Transverse colon (tissue), 4 donors: ENCODE measurements around the gene ZNF76. TPM values are rescaled to one million over a fixed set of nuclear protein-coding genes. Genes with fewer than 3 reads are reported as not detected.

Source experiments
- DNase-seq: peaks from one replicate; pipeline ENCODE4 v3.0.0-alpha.2; 2019
- H3K27ac ChIP-seq, 4 donors: fragments of 200-600 bp; sonication (generic); 2 replicates each; pipeline ENCODE4 v1.5.1; 2016 to 2018; ENCODE audit warnings: inconsistent platforms in 4 of 4
- H3K27me3 ChIP-seq: fragments of 200-600 bp; sonication (generic); 2 replicates; pipeline ENCODE4 v1.5.1; 2017; ENCODE audit warnings: inconsistent platforms
- H3K36me3 ChIP-seq, 4 donors: fragments of 200-600 bp; sonication (generic); 2 replicates each; pipeline ENCODE4 v1.5.1; 2017 to 2019; ENCODE audit warnings: inconsistent platforms in 4 of 4
- H3K4me1 ChIP-seq, 4 donors: fragments of 200-600 bp; sonication (generic); 2 replicates each; pipeline ENCODE4 v1.5.1; 2017 to 2020; ENCODE audit warnings: inconsistent platforms in 4 of 4
- H3K4me3 ChIP-seq, 4 donors: fragments of 200-600 bp; sonication (generic); 1 replicate in 1 of 4; 2 replicates in 3 of 4; pipeline versions ENCODE4 v1.5.1 to v1.6.1; 2017 to 2019; ENCODE audit warnings: inconsistent platforms in 4 of 4
- H3K9me3 ChIP-seq, 2 donors: fragments of 200-600 bp; sonication (generic); 2 replicates each; pipeline ENCODE4 v1.5.1; 2017 to 2019; ENCODE audit warnings: inconsistent platforms in 2 of 2
- EP300 ChIP-seq: sonication (generic); formaldehyde crosslinking; IDR thresholded peaks from one replicate; pipeline ENCODE4 v1.6.1; 2017; ENCODE audit warnings: antibody characterized with exemption, low read depth
- POLR2A ChIP-seq: fragments of 450-650 bp; IDR thresholded peaks from one replicate; pipeline ENCODE4 v1.6.1; 2016; ENCODE audit warnings: antibody characterized with exemption, mild to moderate bottlenecking, moderate library complexity
- POLR2AphosphoS5 ChIP-seq, 3 donors: sonication (generic); formaldehyde crosslinking; IDR thresholded peaks; one replicate each; pipeline ENCODE4 v1.6.1; 2016; ENCODE audit warnings: antibody characterized with exemption in 3 of 3
- WGBS, 2 donors: methylation state at CpG; one replicate each; pipeline ENCODE4 v1.1.5; 2018; ENCODE audit warnings: low coverage in 1 of 2; 5-methylcytosine and 5-hydroxymethylcytosine counted together
- in situ Hi-C, 4 donors: fragments of 200-750 bp; cut with MboI; loops; one replicate each; pipeline versions ENCODE4 v1.15.0 to v1.15.1; 2017; ENCODE audit warnings: low sequenced_read_pairs in 3 of 4, low pct_ligation_motif_present in 1 of 4, low pct_unique_long_range_greater_than_20kb in 1 of 4
- intact Hi-C: fragments of 100-400 bp; cut with DNase I; formaldehyde crosslinking; loops from one replicate; pipeline ENCODE4 v1.15.1; 2023; ENCODE audit warnings: low total_unique reads
- total RNA-seq, 4 donors: library from RNA; depleted of rRNA; stranded (reverse); fragments of >200 nt; gene quantifications; one replicate each; pipeline ENCODE4 v1.1.0, GENCODE V29; 2016
- TF ChIP-seq, protein P1 (sequence below), 5 experiments: fragments of 200-600 bp in 3 of 5; fragments of 450-650 bp in 2 of 5; sonication (generic) in 3 of 5; IDR thresholded peaks; 1 replicate in 2 of 5; 2 replicates in 3 of 5; pipeline ENCODE4 v1.5.1; 2016 to 2017; ENCODE audit warnings: antibody characterized with exemption in 5 of 5, inconsistent platforms in 3 of 5, mild to moderate bottlenecking in 2 of 5, moderate library complexity in 1 of 5

The ZNF76 gene
- total RNA-seq, 4 donors from 2014 or later: 30.2 to 59.3 (median 35.1) TPM

DNA sequence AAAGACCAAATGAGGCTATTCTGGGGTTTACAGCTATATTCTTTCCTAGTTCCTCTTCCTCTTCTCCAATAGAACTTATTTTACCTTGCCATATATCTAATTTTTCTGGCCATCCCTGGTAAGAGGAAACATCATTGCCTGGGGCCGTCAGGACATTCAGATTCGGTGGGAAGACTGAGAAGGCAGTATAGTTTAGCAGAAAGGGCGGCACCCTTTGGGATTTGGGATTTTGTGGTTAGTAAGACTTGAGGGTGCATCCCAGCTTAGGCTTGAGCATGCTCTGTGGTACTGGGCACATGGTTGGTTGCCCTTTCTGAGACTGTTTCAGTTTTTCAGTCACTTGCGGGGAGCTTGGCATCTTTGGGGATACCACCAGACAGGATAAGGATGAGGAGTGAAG lies 24.6 kb upstream of the ZNF76 start:
- H3K27me3 ChIP-seq: no peaks in the 10 kb centered on the region
- in situ Hi-C loops (loop anchor here in 1 of 4 donors (25.0 kb wide), 1 partner anchor 248 kb away; no protein-coding TSS in a partner anchor), intact Hi-C loops (no loop called here)
- TF ChIP-seq EP300 (no peak), POLR2AphosphoS5 (IDR thresholded peaks at IDR 0.05) (no peak), POLR2A (no peak)
- TF ChIP-seq, protein P1, sequence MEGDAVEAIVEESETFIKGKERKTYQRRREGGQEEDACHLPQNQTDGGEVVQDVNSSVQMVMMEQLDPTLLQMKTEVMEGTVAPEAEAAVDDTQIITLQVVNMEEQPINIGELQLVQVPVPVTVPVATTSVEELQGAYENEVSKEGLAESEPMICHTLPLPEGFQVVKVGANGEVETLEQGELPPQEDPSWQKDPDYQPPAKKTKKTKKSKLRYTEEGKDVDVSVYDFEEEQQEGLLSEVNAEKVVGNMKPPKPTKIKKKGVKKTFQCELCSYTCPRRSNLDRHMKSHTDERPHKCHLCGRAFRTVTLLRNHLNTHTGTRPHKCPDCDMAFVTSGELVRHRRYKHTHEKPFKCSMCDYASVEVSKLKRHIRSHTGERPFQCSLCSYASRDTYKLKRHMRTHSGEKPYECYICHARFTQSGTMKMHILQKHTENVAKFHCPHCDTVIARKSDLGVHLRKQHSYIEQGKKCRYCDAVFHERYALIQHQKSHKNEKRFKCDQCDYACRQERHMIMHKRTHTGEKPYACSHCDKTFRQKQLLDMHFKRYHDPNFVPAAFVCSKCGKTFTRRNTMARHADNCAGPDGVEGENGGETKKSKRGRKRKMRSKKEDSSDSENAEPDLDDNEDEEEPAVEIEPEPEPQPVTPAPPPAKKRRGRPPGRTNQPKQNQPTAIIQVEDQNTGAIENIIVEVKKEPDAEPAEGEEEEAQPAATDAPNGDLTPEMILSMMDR (IDR thresholded peaks at IDR 0.05): no peak
- no peak for DNase-seq
- no peaks in the 10 kb centered on the region for H3K9me3 ChIP-seq
- H3K4me3 ChIP-seq: no peak overlapping the region
- H3K36me3 ChIP-seq: no peaks in the 10 kb centered on the region
- H3K4me1 ChIP-seq: peaks cover 0 to 19% (median 7%) of the 10 kb centered on the region in 4 donors
- no peak overlapping the region for H3K27ac ChIP-seq
- WGBS, 2 donors: 72 to 82% methylated on average over 3 to 4 of the region's 4 CpGs

DNA sequence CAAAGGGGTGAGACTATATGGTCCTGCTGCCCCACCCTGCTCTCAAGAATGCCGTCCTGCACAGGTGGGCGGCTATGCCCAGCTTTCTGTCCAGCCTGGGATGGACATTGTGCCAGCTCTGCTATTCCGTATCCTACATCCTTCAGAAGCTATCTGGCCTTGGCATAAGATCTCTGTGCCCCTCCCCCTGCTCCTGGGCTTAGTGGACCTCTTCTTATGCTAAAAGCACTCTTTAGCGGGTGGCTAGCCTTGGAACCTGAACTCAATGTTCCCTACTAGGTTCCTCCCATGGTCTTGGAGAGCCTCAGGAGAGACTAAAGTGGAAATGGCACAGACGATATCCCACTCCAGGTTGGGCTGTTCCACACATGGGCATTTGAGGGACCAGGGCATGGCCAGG lies 23.3 kb upstream of the ZNF76 start:
- Histone ChIP-seq H3K4me3 (no peak overlapping the region), H3K4me1 (peaks cover 0 to 11% (median 6%) of the 10 kb centered on the region in 4 donors), H3K9me3 (no peaks in the 10 kb centered on the region), H3K36me3 (no peaks in the 10 kb centered on the region), H3K27ac (no peak overlapping the region), H3K27me3 (no peaks in the 10 kb centered on the region)
- TF ChIP-seq, protein P1 (IDR thresholded peaks at IDR 0.05): no peak
- TF ChIP-seq POLR2A (no peak), POLR2AphosphoS5 (IDR thresholded peaks at IDR 0.05) (no peak)
- 98% methylated on average over 5 of the region's 5 CpGs; no CpG with 5 or more reads in 1 of the 2 donors for WGBS, 2 donors
- in situ Hi-C loops: loop anchor here in 1 of 4 donors (25.0 kb wide), 1 partner anchor 249 kb away; no protein-coding TSS in a partner anchor
- intact Hi-C loops: no loop called here
- DNase-seq: no peak

DNA sequence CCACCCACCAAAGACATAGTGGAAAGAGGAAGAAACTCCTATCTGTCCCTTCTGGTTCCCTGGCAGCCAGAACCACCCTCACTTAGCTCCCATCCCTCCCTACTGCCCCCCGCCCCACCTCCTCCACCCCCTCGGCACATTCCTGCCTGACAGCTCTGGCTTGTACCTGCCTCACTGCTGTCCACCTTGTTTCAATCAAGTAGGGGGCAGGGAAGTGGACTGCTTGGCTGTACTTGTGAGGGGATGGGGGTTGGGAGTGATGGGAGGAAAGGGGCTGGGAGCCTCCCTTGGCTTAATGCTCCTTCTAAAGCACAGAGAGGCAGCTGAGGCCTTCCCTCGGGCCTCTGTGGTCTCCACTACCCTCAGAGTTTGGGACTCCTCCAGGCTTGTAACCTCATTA lies 22.1 kb upstream of the ZNF76 start:
- in situ Hi-C loops: loop anchor here in 1 of 4 donors (25.0 kb wide), 1 partner anchor 250 kb away; no protein-coding TSS in a partner anchor
- H3K9me3 ChIP-seq: no peaks in the 10 kb centered on the region
- intact Hi-C loops: no loop called here
- H3K27me3 ChIP-seq: no peaks in the 10 kb centered on the region
- TF ChIP-seq EP300: no peak
- TF ChIP-seq POLR2A: no peak
- TF ChIP-seq POLR2AphosphoS5 (IDR thresholded peaks at IDR 0.05): no peak
- TF ChIP-seq, protein P1 (IDR thresholded peaks at IDR 0.05): no peak
- whole genome bisulfite sequencing, 2 donors: 81% methylated on average over 3 of the region's 3 CpGs; no CpG with 5 or more reads in 1 of the 2 donors
- no peak overlapping the region for H3K4me3 ChIP-seq
- no peak for DNase-seq
- H3K27ac ChIP-seq: no peak overlapping the region
- H3K4me1 ChIP-seq: peaks cover 0 to 7% (median 5%) of the 10 kb centered on the region in 4 donors
- no peaks in the 10 kb centered on the region for H3K36me3 ChIP-seq

DNA sequence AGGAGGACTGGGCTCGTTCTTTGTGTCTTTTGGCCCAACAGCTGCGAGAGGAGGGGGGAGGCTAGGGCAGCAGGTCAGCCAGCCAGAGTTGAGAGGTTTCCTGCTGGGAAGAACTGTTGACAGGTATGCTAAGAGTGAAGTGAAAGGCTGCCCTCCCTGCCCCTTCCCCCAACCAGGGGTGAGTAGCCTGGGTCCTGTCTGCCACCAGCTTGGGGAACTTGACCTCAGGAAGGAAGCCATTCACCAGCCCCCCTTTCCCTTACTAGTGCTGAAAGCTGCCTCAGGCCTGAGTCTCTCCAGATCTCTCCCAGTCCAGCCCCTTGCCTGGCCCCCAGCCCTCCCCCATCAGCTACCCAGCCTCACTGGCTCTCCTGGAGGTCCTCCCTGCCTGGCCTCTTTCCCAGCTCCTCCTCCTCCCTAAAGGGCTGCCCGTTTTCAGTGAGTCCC lies 20.7 kb upstream of the ZNF76 start:
- peaks cover 0 to 7% (median 5%) of the 10 kb centered on the region in 4 donors for H3K4me1 ChIP-seq
- H3K27me3 ChIP-seq: no peaks in the 10 kb centered on the region
- H3K4me3 ChIP-seq: no peak overlapping the region
- no peak overlapping the region for H3K27ac ChIP-seq
- in situ Hi-C loops: loop anchor here in 1 of 4 donors (25.0 kb wide), 1 partner anchor 252 kb away; no protein-coding TSS in a partner anchor
- TF ChIP-seq, protein P1 (IDR thresholded peaks at IDR 0.05): no peak
- TF ChIP-seq POLR2AphosphoS5 (IDR thresholded peaks at IDR 0.05): peak in 1 of 3 donors; percentile 20
- no peak for DNase-seq
- intact Hi-C loops: no loop called here
- H3K9me3 ChIP-seq: no peaks in the 10 kb centered on the region
- no peaks in the 10 kb centered on the region for H3K36me3 ChIP-seq
- WGBS, 2 donors: 60% methylated on average over 3 of the region's 3 CpGs; no CpG with 5 or more reads in 1 of the 2 donors
